ENCODE data around the gene TTC17. TPM values are rescaled to one million over a fixed set of nuclear protein-coding genes. Genes with fewer than 3 reads are reported as not detected.

TTC17 gene
- total RNA-seq, 2 donors from 2014 or later: 103 to 122 TPM

DNA sequence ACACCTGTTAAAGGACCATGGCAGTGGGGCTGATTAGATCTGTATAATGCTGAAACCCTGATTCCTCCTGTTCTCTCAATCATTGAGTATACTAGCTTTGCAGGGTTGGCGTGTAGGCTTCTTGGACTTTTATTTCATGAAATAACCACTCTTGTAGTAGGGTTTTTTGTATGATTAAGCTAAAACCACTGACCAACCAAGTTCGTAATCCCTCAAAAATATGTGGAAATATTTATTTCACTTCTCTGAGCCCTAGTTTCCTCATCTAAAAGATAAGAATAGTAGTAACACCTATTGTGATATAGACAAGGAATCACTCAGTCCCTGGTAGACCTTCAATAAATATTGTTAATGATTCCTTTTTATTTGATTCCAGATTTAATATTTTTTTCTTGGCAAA lies 42.8 kb upstream of the TTC17 start:
- H3K9ac ChIP-seq (ENCODE audit: extremely low read depth, low read length, poor library complexity, severe bottlenecking): no peak overlapping the region
- H3K4me3 ChIP-seq (ENCODE audit: low read length): peak overlapping the region; percentile 50
- no peaks in the 10 kb centered on the region for H3K9me3 ChIP-seq (ENCODE audit: control insufficient read depth, low read length)
- H3K27me3 ChIP-seq (ENCODE audit: control insufficient read depth, insufficient read depth, low read length, poor library complexity, severe bottlenecking): no peaks in the 10 kb centered on the region
- no peak for DNase-seq
- peaks cover 25% of the 10 kb centered on the region for H3K36me3 Mint-ChIP-seq (ENCODE audit: low read depth)
- no peak overlapping the region for H3K27ac Mint-ChIP-seq
- H3K27ac ChIP-seq (ENCODE audit: low read depth, low read length): no peak overlapping the region
- TF ChIP-seq, protein P1, sequence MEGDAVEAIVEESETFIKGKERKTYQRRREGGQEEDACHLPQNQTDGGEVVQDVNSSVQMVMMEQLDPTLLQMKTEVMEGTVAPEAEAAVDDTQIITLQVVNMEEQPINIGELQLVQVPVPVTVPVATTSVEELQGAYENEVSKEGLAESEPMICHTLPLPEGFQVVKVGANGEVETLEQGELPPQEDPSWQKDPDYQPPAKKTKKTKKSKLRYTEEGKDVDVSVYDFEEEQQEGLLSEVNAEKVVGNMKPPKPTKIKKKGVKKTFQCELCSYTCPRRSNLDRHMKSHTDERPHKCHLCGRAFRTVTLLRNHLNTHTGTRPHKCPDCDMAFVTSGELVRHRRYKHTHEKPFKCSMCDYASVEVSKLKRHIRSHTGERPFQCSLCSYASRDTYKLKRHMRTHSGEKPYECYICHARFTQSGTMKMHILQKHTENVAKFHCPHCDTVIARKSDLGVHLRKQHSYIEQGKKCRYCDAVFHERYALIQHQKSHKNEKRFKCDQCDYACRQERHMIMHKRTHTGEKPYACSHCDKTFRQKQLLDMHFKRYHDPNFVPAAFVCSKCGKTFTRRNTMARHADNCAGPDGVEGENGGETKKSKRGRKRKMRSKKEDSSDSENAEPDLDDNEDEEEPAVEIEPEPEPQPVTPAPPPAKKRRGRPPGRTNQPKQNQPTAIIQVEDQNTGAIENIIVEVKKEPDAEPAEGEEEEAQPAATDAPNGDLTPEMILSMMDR (conservative IDR thresholded peaks at IDR 0.05): no peak
- no peak overlapping the region for H3K4me3 Mint-ChIP-seq
- H3K27me3 Mint-ChIP-seq (ENCODE audit: insufficient read depth): no peaks in the 10 kb centered on the region
- WGBS, 2 experiments (ENCODE audit: insufficient coverage in 1 of 2, insufficient read length in 1 of 2): no CpG with 5 or more reads among the region's 2 CpGs
- peaks cover 45% of the 10 kb centered on the region for H3K36me3 ChIP-seq (ENCODE audit: control insufficient read depth, insufficient read depth, low read length)
- peaks cover 4% of the 10 kb centered on the region for H3K4me1 ChIP-seq (ENCODE audit: control insufficient read depth, insufficient read depth, low read length)
- H3K4me1 Mint-ChIP-seq: peaks cover 27% of the 10 kb centered on the region
- H3K9me3 Mint-ChIP-seq: no peaks in the 10 kb centered on the region

- Histone ChIP-seq H3K27me3 (ENCODE audit: control insufficient read depth, insufficient read depth, low read length, poor library complexity, severe bottlenecking) (no peaks in the 10 kb centered on the region), H3K9me3 (ENCODE audit: control insufficient read depth, low read length) (no peaks in the 10 kb centered on the region), H3K9ac (ENCODE audit: extremely low read depth, low read length, poor library complexity, severe bottlenecking) (no peak overlapping the region), H3K36me3 (ENCODE audit: control insufficient read depth, insufficient read depth, low read length) (peaks cover 50% of the 10 kb centered on the region), H3K27ac (ENCODE audit: low read depth, low read length) (no peak overlapping the region), H3K4me1 (ENCODE audit: control insufficient read depth, insufficient read depth, low read length) (peaks cover 4% of the 10 kb centered on the region), H3K4me3 (ENCODE audit: low read length) (peak overlapping the region; percentile 50)
- TF ChIP-seq, protein P1 (conservative IDR thresholded peaks at IDR 0.05): no peak
- Mint-ChIP-seq H3K4me1 (peaks cover 25% of the 10 kb centered on the region), H3K9me3 (no peaks in the 10 kb centered on the region), H3K27me3 (ENCODE audit: insufficient read depth) (no peaks in the 10 kb centered on the region), H3K4me3 (no peak overlapping the region), H3K27ac (peak overlapping the region; percentile 21), H3K36me3 (ENCODE audit: low read depth) (peaks cover 28% of the 10 kb centered on the region)
- 99 to 100% methylated on average over 4 to 6 of the region's 6 CpGs for WGBS, 2 experiments (ENCODE audit: insufficient coverage in 1 of 2, insufficient read length in 1 of 2)
- no peak for DNase-seq
Observed at GRCh38 chr11:43316451-43316850, 42.3 kb upstream of the TTC17 start.

GRCh38 chr11:43327987-43328386 lies 30.7 kb upstream of the TTC17 start:
- H3K36me3 Mint-ChIP-seq (ENCODE audit: low read depth): peaks cover 78% of the 10 kb centered on the region
- H3K4me3 Mint-ChIP-seq: no peak overlapping the region
- TF ChIP-seq, protein P1 (conservative IDR thresholded peaks at IDR 0.05): no peak
- no peaks in the 10 kb centered on the region for H3K4me1 Mint-ChIP-seq
- DNase-seq: no peak
- no peak overlapping the region for H3K27ac Mint-ChIP-seq
- Histone ChIP-seq H3K9ac (ENCODE audit: extremely low read depth, low read length, poor library complexity, severe bottlenecking) (no peak overlapping the region), H3K27ac (ENCODE audit: low read depth, low read length) (no peak overlapping the region), H3K4me3 (ENCODE audit: low read length) (no peak overlapping the region), H3K4me1 (ENCODE audit: control insufficient read depth, insufficient read depth, low read length) (peaks cover 3% of the 10 kb centered on the region), H3K9me3 (ENCODE audit: control insufficient read depth, low read length) (no peaks in the 10 kb centered on the region), H3K27me3 (ENCODE audit: control insufficient read depth, insufficient read depth, low read length, poor library complexity, severe bottlenecking) (no peaks in the 10 kb centered on the region), H3K36me3 (ENCODE audit: control insufficient read depth, insufficient read depth, low read length) (peaks cover 98% of the 10 kb centered on the region)
- no peaks in the 10 kb centered on the region for H3K27me3 Mint-ChIP-seq (ENCODE audit: insufficient read depth)
- WGBS, 2 experiments (ENCODE audit: insufficient coverage in 1 of 2, insufficient read length in 1 of 2): 97 to 100% methylated on average over 2 of the region's 2 CpGs
- H3K9me3 Mint-ChIP-seq: no peaks in the 10 kb centered on the region
